Prostate gland (tissue), 2 donors: ENCODE measurements around the gene EXOC6.

Experiments used
- CTCF ChIP-seq, 4 experiments: fragments of 200-600 bp in 2 of 4; fragments of 450-650 bp in 2 of 4; sonication (generic) in 2 of 4; IDR thresholded peaks; 1 replicate in 3 of 4; 2 replicates in 1 of 4; pipeline ENCODE4 v1.5.1; 2016 to 2019; ENCODE audit warnings: antibody characterized with exemption in 4 of 4, mild to moderate bottlenecking in 2 of 4, moderate library complexity in 2 of 4
- POLR2A ChIP-seq: fragments of 450-650 bp; IDR thresholded peaks from one replicate; pipeline ENCODE4 v1.6.1; 2016; ENCODE audit warnings: antibody characterized with exemption, mild to moderate bottlenecking
- POLR2AphosphoS5 ChIP-seq: sonication (generic); formaldehyde crosslinking; IDR thresholded peaks from one replicate; pipeline ENCODE4 v1.6.1; 2017; ENCODE audit warnings: antibody characterized with exemption

- TF ChIP-seq CTCF (IDR thresholded peaks at IDR 0.05): no peak
- no peak for TF ChIP-seq POLR2AphosphoS5
- TF ChIP-seq POLR2A: no peak
These were observed 46.1 kb upstream of the EXOC6 start for GRCh38 chr10:92801978-92802872.
